Left ventricle myocardium inferior (tissue), 1 donor: ENCODE results near the gene SLC5A12. TPM values are rescaled to one million over a fixed set of nuclear protein-coding genes. Genes with fewer than 3 reads are reported as not detected.

Source experiments
- DNase-seq: peaks from one replicate; pipeline ENCODE4 v3.0.0-alpha.2; 2020
- H3K27ac ChIP-seq: fragments of 200-600 bp; replicated peaks from 2 replicates; pipeline ENCODE4 v1.8.0; 2021
- H3K27me3 ChIP-seq: fragments of 200-600 bp; 2 replicates; pipeline ENCODE4 v1.8.0; 2021; ENCODE audit warnings: low read depth
- H3K36me3 ChIP-seq: fragments of 200-600 bp; 2 replicates; pipeline ENCODE4 v1.8.0; 2021
- H3K4me1 ChIP-seq: fragments of 200-600 bp; 2 replicates; pipeline ENCODE4 v1.8.0; 2021
- H3K4me3 ChIP-seq: fragments of 200-600 bp; 2 replicates; pipeline ENCODE4 v1.8.0; 2021; ENCODE audit warnings: mild to moderate bottlenecking, moderate library complexity
- H3K9me3 ChIP-seq: fragments of 200-600 bp; replicated peaks from 2 replicates; pipeline ENCODE4 v1.8.0; 2021
- intact Hi-C: fragments of 100-400 bp; cut with micrococcal nuclease; formaldehyde crosslinking; loops from one replicate; pipeline ENCODE4 v1.11.0; 2022
- long read RNA-seq: library from polyadenylated mRNA; unstranded; transcript quantifications from one replicate; pipeline ENCODE4 v2.0.0, GENCODE V29; 2021
- total RNA-seq: library from RNA; stranded (reverse); fragmentation: NEBNext Ultra II Directional; extraction: Animal tissue kit (Norgen Biotek cat#: 25700); gene quantifications from one replicate; pipeline ENCODE4 v1.2.1, GENCODE V29; 2021
- TF ChIP-seq, protein P1 (sequence below): fragments of 200-600 bp; IDR thresholded peaks from 2 replicates; pipeline ENCODE4 v1.8.0; 2021; ENCODE audit warnings: antibody characterized with exemption, mild to moderate bottlenecking, borderline replicate concordance
- donor health status: DM: no; HTN: yes; CAD: no; lungs with severe emphysema.

The SLC5A12 gene
- total RNA-seq: not detected
- long read RNA-seq: 0 reads

DNA sequence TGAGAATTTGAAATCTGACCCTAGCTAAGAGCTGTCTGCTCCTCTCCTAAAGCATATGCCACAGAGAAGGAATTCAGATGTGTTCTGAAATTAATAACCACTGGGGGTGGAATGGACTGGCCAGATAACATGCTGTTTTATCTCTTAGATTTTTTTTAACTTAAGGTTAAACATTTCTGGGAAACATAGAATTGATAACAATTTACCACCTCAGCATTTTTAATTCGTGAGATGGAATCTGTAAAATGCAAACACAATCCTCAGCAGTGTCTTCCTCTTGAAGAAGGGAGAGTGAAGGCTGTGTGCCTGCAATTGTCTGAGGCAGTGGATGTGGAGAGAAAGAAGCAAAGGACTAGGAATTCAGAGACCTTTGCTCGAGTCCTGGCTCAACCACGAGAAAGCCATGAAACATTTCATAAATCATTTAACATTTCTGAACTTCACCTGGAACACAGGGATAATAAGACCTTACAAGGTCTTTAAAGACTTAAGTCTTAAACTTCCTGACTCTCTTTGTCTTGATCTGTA lies at the start of gene SLC5A12:
Gene SLC5A12 (minus strand): TSS at position 113 of the 528 bp plus-strand sequence. CDS start 346 bp downstream, outside the sequence.
- Histone ChIP-seq H3K4me1 (no peaks in the 10 kb centered on the region), H3K27me3 (no peaks in the 10 kb centered on the region), H3K9me3 (no peaks in the 10 kb centered on the region), H3K27ac (no peak within 1 kb of the TSS), H3K4me3 (no peak within 1 kb of the TSS), H3K36me3 (no peaks in the 10 kb centered on the region)
- no peak for DNase-seq
- TF ChIP-seq, protein P1, sequence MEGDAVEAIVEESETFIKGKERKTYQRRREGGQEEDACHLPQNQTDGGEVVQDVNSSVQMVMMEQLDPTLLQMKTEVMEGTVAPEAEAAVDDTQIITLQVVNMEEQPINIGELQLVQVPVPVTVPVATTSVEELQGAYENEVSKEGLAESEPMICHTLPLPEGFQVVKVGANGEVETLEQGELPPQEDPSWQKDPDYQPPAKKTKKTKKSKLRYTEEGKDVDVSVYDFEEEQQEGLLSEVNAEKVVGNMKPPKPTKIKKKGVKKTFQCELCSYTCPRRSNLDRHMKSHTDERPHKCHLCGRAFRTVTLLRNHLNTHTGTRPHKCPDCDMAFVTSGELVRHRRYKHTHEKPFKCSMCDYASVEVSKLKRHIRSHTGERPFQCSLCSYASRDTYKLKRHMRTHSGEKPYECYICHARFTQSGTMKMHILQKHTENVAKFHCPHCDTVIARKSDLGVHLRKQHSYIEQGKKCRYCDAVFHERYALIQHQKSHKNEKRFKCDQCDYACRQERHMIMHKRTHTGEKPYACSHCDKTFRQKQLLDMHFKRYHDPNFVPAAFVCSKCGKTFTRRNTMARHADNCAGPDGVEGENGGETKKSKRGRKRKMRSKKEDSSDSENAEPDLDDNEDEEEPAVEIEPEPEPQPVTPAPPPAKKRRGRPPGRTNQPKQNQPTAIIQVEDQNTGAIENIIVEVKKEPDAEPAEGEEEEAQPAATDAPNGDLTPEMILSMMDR: no peak
- intact Hi-C loops: no loop called here

- DNase-seq: no peak
- TF ChIP-seq, protein P1: no peak
- H3K9me3 ChIP-seq: peaks cover 6% of the 10 kb centered on the region
- no peak overlapping the region for H3K27ac ChIP-seq
- no peaks in the 10 kb centered on the region for H3K27me3 ChIP-seq
- H3K36me3 ChIP-seq: no peaks in the 10 kb centered on the region
- H3K4me1 ChIP-seq: no peaks in the 10 kb centered on the region
- intact Hi-C loops: no loop called here
- H3K4me3 ChIP-seq: no peak overlapping the region
These were observed 47.2 kb upstream of the SLC5A12 start for GRCh38 chr11:26769027-26769426.

GRCh38 chr11:26767060-26767459 lies 45.2 kb upstream of the SLC5A12 start:
- TF ChIP-seq, protein P1: no peak
- intact Hi-C loops: no loop called here
- H3K27me3 ChIP-seq: no peaks in the 10 kb centered on the region
- H3K9me3 ChIP-seq: peaks cover 6% of the 10 kb centered on the region
- no peak overlapping the region for H3K27ac ChIP-seq
- no peak for DNase-seq
- H3K4me1 ChIP-seq: no peaks in the 10 kb centered on the region
- H3K4me3 ChIP-seq: no peak overlapping the region
- H3K36me3 ChIP-seq: no peaks in the 10 kb centered on the region

DNA sequence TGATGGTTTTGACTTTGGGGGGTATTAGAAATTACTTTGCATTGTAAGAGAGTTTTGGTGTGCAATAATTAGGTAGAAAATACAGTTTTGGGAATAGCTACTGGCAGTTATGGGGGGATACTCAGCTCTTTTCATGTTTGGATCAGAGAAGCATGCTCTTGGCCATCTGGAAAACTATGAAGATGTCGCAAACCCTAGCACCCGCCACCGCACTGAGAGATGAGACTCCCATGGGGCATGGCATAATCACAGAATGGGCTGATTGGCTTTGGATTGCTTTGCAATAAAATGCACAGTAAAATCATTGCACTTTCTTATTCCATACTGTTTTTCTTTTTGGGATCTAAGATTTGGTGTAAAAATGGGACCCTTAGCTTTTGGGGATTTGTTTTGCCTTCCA lies 43.5 kb upstream of the SLC5A12 start:
- no peaks in the 10 kb centered on the region for H3K27me3 ChIP-seq
- no peak for DNase-seq
- H3K9me3 ChIP-seq: peaks cover 6% of the 10 kb centered on the region
- no peaks in the 10 kb centered on the region for H3K36me3 ChIP-seq
- intact Hi-C loops: no loop called here
- no peak overlapping the region for H3K4me3 ChIP-seq
- no peak overlapping the region for H3K27ac ChIP-seq
- H3K4me1 ChIP-seq: no peaks in the 10 kb centered on the region
- TF ChIP-seq, protein P1: no peak

DNA sequence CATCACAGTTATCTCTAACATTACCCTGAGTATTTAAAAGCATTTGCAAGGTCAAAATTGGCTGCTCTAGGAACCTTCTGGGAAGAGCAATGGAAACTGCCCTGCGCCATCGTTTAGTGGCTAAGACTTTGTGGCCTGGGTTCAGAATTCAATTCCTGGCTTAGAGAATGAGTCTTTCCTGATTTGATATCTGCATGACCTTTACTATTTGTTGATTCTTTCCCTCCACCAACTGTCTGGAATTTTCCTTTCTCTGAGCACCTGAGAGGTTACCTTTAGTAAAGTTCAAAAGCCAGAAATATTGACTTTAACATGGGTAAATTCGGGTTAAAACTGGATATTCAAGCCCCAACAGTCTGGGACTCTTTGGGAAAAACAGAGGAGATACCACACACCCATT lies 43.0 kb upstream of the SLC5A12 start:
- intact Hi-C loops: no loop called here
- TF ChIP-seq, protein P1: no peak
- no peaks in the 10 kb centered on the region for H3K27me3 ChIP-seq
- H3K36me3 ChIP-seq: no peaks in the 10 kb centered on the region
- peaks cover 6% of the 10 kb centered on the region for H3K9me3 ChIP-seq
- H3K4me1 ChIP-seq: no peaks in the 10 kb centered on the region
- H3K4me3 ChIP-seq: no peak overlapping the region
- no peak for DNase-seq
- no peak overlapping the region for H3K27ac ChIP-seq

GRCh38 chr11:26764315-26764714 lies 42.5 kb upstream of the SLC5A12 start:
- H3K36me3 ChIP-seq: no peaks in the 10 kb centered on the region
- H3K27ac ChIP-seq: no peak overlapping the region
- intact Hi-C loops: no loop called here
- H3K4me3 ChIP-seq: no peak overlapping the region
- H3K9me3 ChIP-seq: peaks cover 6% of the 10 kb centered on the region
- TF ChIP-seq, protein P1: no peak
- H3K27me3 ChIP-seq: no peaks in the 10 kb centered on the region
- H3K4me1 ChIP-seq: no peaks in the 10 kb centered on the region
- no peak for DNase-seq
